Body of pancreas (tissue), 4 donors: ENCODE results near the gene DHRS7B. TPM values are rescaled to one million over a fixed set of nuclear protein-coding genes. Genes with fewer than 3 reads are reported as not detected.

Experiments
- ATAC-seq: fragments of 150-250 bp; one replicate; pipeline ENCODE4 v1.9.1; 2016
- DNase-seq, 4 donors: peaks; one replicate each; pipeline ENCODE4 v3.0.0-alpha.2; 2019
- H3K27ac ChIP-seq, 4 donors: fragments of 200-600 bp; sonication (generic); 1 replicate in 3 of 4; 2 replicates in 1 of 4; pipeline versions ENCODE4 v1.5.1 to v1.6.1; 2016 to 2019; ENCODE audit warnings: mild to moderate bottlenecking in 1 of 4, mixed read lengths in 1 of 4, moderate library complexity in 1 of 4
- H3K27me3 ChIP-seq, 2 donors: fragments of 200-600 bp; sonication (generic); one replicate each; pipeline ENCODE4 v1.6.0; 2016; ENCODE audit warnings: mild to moderate bottlenecking in 1 of 2
- H3K36me3 ChIP-seq, 2 donors: fragments of 200-600 bp; sonication (generic); replicated peaks in 1 of 2; 2 replicates each; pipeline ENCODE4 v1.5.1; 2016; ENCODE audit warnings: low read depth in 2 of 2; ENCODE audit not compliant: insufficient read depth in 1 of 2
- H3K4me1 ChIP-seq: fragments of 200-600 bp; sonication (generic); one replicate; pipeline ENCODE4 v1.6.0; 2016
- H3K4me3 ChIP-seq, 2 donors: fragments of 200-600 bp; sonication (generic); 1 replicate in 1 of 2; 2 replicates in 1 of 2; pipeline ENCODE4 v1.5.1; 2016 to 2019
- H3K9me3 ChIP-seq, 3 donors: fragments of 200-600 bp; sonication (generic); 1 replicate in 2 of 3; 2 replicates in 1 of 3; pipeline ENCODE4 v1.5.1; 2016
- CTCF ChIP-seq, 7 experiments: fragments of 450-650 bp in 4 of 7; fragments of 200-600 bp in 3 of 7; sonication (generic) in 3 of 7; IDR thresholded peaks; one replicate each; pipeline ENCODE4 v1.5.1; 2016 to 2019; ENCODE audit warnings: antibody characterized with exemption in 7 of 7
- POLR2A ChIP-seq, 3 donors: fragments of 450-650 bp; IDR thresholded peaks; one replicate each; pipeline ENCODE4 v1.6.1; 2016; ENCODE audit warnings: antibody characterized with exemption in 3 of 3, mild to moderate bottlenecking in 2 of 3
- WGBS, 2 donors: methylation state at CpG; one replicate each; pipeline ENCODE4 v1.1.5; 2017; 5-methylcytosine and 5-hydroxymethylcytosine counted together
- intact Hi-C: fragments of 100-400 bp; cut with DNase I; formaldehyde crosslinking; loops from one replicate; pipeline ENCODE4 v1.15.1; 2023
- total RNA-seq, 2 donors: library from RNA; depleted of rRNA; stranded (reverse); fragments of >200 nt; gene quantifications; one replicate each; pipeline ENCODE4 v1.1.0, GENCODE V29; 2016

The DHRS7B gene
- total RNA-seq, 2 donors from 2014 or later = 14.0 to 14.5 TPM

DNA sequence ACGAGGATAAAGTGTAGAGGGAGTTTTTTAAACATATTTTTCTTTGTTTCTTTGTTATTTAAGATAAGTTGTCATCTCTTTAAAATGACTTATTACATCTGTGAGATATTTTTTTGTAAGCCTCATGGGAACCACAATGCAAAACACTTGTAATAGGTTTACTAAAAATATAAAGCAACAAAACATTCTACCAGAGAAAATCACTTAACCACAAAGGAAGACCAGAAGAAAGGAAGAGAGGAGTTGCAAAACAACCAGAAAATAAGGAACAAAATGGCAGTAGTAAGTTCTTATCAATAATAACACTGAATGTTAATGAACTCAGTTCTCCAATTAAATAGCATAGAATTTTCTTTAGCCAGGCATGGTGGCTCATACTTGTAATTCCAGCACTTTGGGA is 22.9 kb downstream of the DHRS7B start:
- WGBS, 2 donors = 92 to 98% methylated on average over 1 of the region's 1 CpG

DNA sequence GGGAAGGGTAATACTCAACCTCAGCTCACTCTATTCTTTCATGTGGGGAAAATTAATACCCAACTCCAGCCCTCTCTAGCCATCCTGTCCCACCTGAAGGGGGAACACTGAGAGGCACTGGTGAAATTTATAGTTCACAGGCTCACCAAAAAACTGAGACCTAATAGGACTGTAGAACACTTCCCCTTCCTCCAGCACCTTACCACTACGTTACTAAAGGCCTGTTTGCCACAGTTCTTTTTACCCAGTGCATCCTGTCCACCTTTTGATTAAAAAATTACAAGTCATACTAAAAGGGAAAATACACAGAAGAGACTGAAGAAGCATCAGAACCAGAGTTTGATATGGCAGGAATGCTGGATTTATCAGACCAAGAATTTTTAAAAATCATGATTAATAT is 26.0 kb downstream of the DHRS7B start:
- no peak overlapping the region for H3K27ac ChIP-seq
- intact Hi-C loops = no loop called here
- no peak for DNase-seq
- WGBS, 2 donors = 78 to 86% methylated on average over 1 of the region's 1 CpG
- no peaks in the 10 kb centered on the region for H3K36me3 ChIP-seq
- H3K27me3 ChIP-seq = no peaks in the 10 kb centered on the region
- ATAC-seq = no peak
- TF ChIP-seq CTCF (IDR thresholded peaks at IDR 0.05) (no peak), POLR2A (IDR thresholded peaks at IDR 0.05) (no peak)
- no peak overlapping the region for H3K4me3 ChIP-seq
- no peaks in the 10 kb centered on the region for H3K9me3 ChIP-seq
- no peaks in the 10 kb centered on the region for H3K4me1 ChIP-seq

More for the DNA sequence above, 22.9 kb downstream of the DHRS7B start:
- TF ChIP-seq CTCF (IDR thresholded peaks at IDR 0.05) = no peak
- Histone ChIP-seq H3K4me3 (no peak overlapping the region), H3K27ac (no peak overlapping the region), H3K27me3 (no peaks in the 10 kb centered on the region), H3K36me3 (no peaks in the 10 kb centered on the region), H3K9me3 (no peaks in the 10 kb centered on the region), H3K4me1 (no peaks in the 10 kb centered on the region)
- no peak for ATAC-seq
- intact Hi-C loops = no loop called here
- DNase-seq = no peak

DNA sequence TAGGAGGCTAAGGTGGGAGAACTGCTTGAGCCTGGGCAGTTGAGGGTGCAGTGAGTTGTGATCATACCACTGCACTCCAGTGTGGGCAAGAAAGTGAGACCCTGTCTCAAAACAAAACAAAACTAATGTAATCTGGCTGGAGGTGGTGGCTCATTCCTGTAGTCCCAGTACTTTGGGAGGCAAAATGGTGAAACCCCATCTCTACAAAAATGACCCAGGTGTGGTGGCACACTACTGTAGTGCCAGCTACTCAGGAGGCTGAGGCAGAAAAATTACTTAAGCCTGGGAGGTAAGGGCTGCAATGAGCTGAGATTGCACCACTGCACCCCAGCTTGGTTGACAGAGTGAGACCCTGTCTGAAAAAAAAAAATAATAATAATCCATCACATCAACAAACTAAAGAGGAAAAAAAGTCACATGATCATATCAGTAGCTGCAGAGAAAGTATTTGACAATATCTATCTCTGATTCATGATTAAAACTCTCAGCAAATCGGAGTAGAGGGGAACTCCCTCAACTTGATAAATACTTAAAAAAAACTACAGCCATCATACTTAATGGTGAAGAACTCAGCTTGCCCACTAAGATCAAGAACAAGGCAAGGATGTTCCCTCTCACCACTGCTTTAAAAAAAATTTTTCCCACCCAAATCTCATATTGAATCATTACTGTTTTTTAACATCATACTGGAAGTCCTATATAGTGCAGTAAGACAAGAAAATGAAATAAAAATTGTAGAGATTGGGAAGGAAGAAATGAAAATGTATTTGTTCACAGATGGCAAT is 31.0 kb downstream of the DHRS7B start:
- peaks cover 19% of the 10 kb centered on the region for H3K4me1 ChIP-seq
- H3K9me3 ChIP-seq = no peaks in the 10 kb centered on the region
- no peak overlapping the region for H3K27ac ChIP-seq
- no peak for ATAC-seq
- DNase-seq = no peak
- no peaks in the 10 kb centered on the region for H3K36me3 ChIP-seq
- whole genome bisulfite sequencing, 2 donors = 65 to 71% methylated on average over 1 of the region's 1 CpG
- H3K4me3 ChIP-seq = no peak overlapping the region
- TF ChIP-seq POLR2A (IDR thresholded peaks at IDR 0.05) = no peak
- H3K27me3 ChIP-seq = no peaks in the 10 kb centered on the region
- intact Hi-C loops = no loop called here

DNA sequence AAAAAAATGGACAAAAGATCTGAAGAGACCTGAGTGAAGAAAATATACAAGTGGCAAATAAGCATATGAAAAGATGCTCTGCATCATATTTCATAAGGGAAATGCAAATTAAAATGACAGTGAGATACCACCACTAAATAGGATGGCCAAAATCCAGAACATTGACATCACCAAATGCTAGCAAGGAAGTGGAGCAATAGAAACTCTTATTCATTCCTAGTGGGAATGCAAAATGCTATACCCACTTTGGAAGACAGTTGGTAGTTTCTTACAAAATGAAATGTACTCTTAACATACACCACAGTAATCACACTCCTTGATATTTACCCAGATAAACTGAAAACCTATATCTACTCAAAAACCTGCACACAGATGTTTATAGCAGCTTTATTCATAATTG is 33.6 kb downstream of the DHRS7B start:
- no peak for ATAC-seq
- Histone ChIP-seq H3K27ac (peak overlapping the region in 1 of 4 donors; percentile 68), H3K36me3 (no peaks in the 10 kb centered on the region), H3K4me3 (no peak overlapping the region), H3K27me3 (no peaks in the 10 kb centered on the region), H3K4me1 (peaks cover 28% of the 10 kb centered on the region), H3K9me3 (no peaks in the 10 kb centered on the region)
- DNase-seq = no peak
- intact Hi-C loops = no loop called here
- TF ChIP-seq POLR2A (IDR thresholded peaks at IDR 0.05) = no peak
- no peak for TF ChIP-seq CTCF (IDR thresholded peaks at IDR 0.05)

- ATAC-seq = peak; percentile 67
- H3K9me3 ChIP-seq = no peaks in the 10 kb centered on the region
- H3K4me1 ChIP-seq = peaks cover 35% of the 10 kb centered on the region
- WGBS, 2 donors = 14 to 17% methylated on average over 7 of the region's 7 CpGs
- no peak overlapping the region for H3K4me3 ChIP-seq
- TF ChIP-seq CTCF (IDR thresholded peaks at IDR 0.05) (no peak), POLR2A (IDR thresholded peaks at IDR 0.05) (no peak)
- DNase-seq = no peak
- H3K36me3 ChIP-seq = no peaks in the 10 kb centered on the region
- no peaks in the 10 kb centered on the region for H3K27me3 ChIP-seq
- intact Hi-C loops = no loop called here
- H3K27ac ChIP-seq = peak overlapping the region; percentile 11 to 74 (median 52)
Measured at GRCh38 chr17:21161498-21162393, 35.0 kb downstream of the DHRS7B start.
